Measurements from ENCODE around the gene FBXL7. TPM values are rescaled to one million over a fixed set of nuclear protein-coding genes. Genes with fewer than 3 reads are reported as not detected.

FBXL7 gene
- total and polyA plus RNA-seq, 9 of the 15 experiments (the other 6 are each of a cell fraction or from before 2014, with no cell fraction given), result 0.04 to 0.08 TPM; not detected in 7

GRCh38 chr5:15835514-15835913 is 335.5 kb downstream of the FBXL7 start:
- Histone ChIP-seq H3K27ac (ENCODE audit: extremely low read depth, low read depth, low read length) (no peak overlapping the region), H3K36me3 (ENCODE audit: control insufficient read depth, insufficient read depth, low read length) (no peaks in the 10 kb centered on the region), H3K4me2 (ENCODE audit: insufficient read depth, low read length) (no peak overlapping the region), H3K27me3 (ENCODE audit: control insufficient read depth in 2 of 2, insufficient read depth in 2 of 2, low read length in 2 of 2) (no peaks in the 10 kb centered on the region), H3K9me1 (ENCODE audit: control insufficient read depth, insufficient read depth, low read length) (no peaks in the 10 kb centered on the region), H3K4me1 (replicated peaks in 1 of 2; ENCODE audit: control insufficient read depth in 2 of 2, insufficient read depth in 2 of 2, low read length in 2 of 2) (no peaks in the 10 kb centered on the region), H4K20me1 (replicated peaks; ENCODE audit: control insufficient read depth, insufficient read depth, low read length) (no peaks in the 10 kb centered on the region), H3K9me3 (replicated peaks; ENCODE audit: control insufficient read depth, insufficient read depth, low read depth, low read length) (peaks cover 2% of the 10 kb centered on the region; the same call in 1 of the 2 replicates), H2AFZ (ENCODE audit: low read depth, low read length) (no peak overlapping the region), H3K9ac (ENCODE audit: insufficient read depth in 1 of 2, low read depth in 2 of 2, low read length in 2 of 2) (no peak overlapping the region), H3K79me2 (ENCODE audit: control insufficient read depth, insufficient read depth, low read length) (no peaks in the 10 kb centered on the region), H3K4me3 (no peak overlapping the region)
- no peak for DNase-seq (ENCODE audit: extremely low read depth in 1 of 4, low spot score in 3 of 4)
- no peak for ATAC-seq
- TF ChIP-seq ZNF780A (CRISPR knock-in tag; IDR thresholded peaks at IDR 0.05) (no peak), THRA (IDR thresholded peaks at IDR 0.05) (no peak), KLF16 (IDR thresholded peaks at IDR 0.05) (no peak)
- POLR2A ChIA-PET, result no interaction called here
- WGBS (ENCODE audit: insufficient coverage, low coverage, missing lambda C conversion rate), result 4% methylated on average over 2 of the region's 2 CpGs
- intact Hi-C loops (cut with micrococcal nuclease) (no loop called here), in situ Hi-C loops (cut with MboI) (no loop called here)
- CTCF ChIA-PET (ENCODE audit: low intra/inter-chr PET ratio), result no interaction called here
- BruUV-seq (replicated peaks), result no TSS peak
- FAIRE-seq, result no peak

- H2AFZ ChIP-seq (ENCODE audit: low read depth, low read length), result no peak overlapping the region
- no peaks in the 10 kb centered on the region for H3K9me1 ChIP-seq (ENCODE audit: control insufficient read depth, insufficient read depth, low read length)
- no peak overlapping the region for H3K4me2 ChIP-seq (ENCODE audit: insufficient read depth, low read length)
- no peaks in the 10 kb centered on the region for H3K27me3 ChIP-seq (ENCODE audit: control insufficient read depth in 2 of 2, insufficient read depth in 2 of 2, low read length in 2 of 2)
- no peaks in the 10 kb centered on the region for H4K20me1 ChIP-seq (replicated peaks; ENCODE audit: control insufficient read depth, insufficient read depth, low read length)
- H3K4me1 ChIP-seq (replicated peaks in 1 of 2; ENCODE audit: control insufficient read depth in 2 of 2, insufficient read depth in 2 of 2, low read length in 2 of 2), result no peaks in the 10 kb centered on the region
- BruUV-seq (replicated peaks), result no TSS peak
- H3K79me2 ChIP-seq (ENCODE audit: control insufficient read depth, insufficient read depth, low read length), result no peaks in the 10 kb centered on the region
- WGBS (ENCODE audit: insufficient coverage, low coverage, missing lambda C conversion rate), result 0% methylated on average over 2 of the region's 2 CpGs
- in situ Hi-C loops (cut with MboI), result no loop called here
- DNase-seq (ENCODE audit: extremely low read depth in 1 of 4, low spot score in 3 of 4) (no peak), FAIRE-seq (no peak), ATAC-seq (no peak)
- H3K36me3 ChIP-seq (ENCODE audit: control insufficient read depth, insufficient read depth, low read length), result no peaks in the 10 kb centered on the region
- POLR2A ChIA-PET, result no interaction called here
- CTCF ChIA-PET (ENCODE audit: low intra/inter-chr PET ratio), result no interaction called here
- H3K9ac ChIP-seq (ENCODE audit: insufficient read depth in 1 of 2, low read depth in 2 of 2, low read length in 2 of 2), result no peak overlapping the region
- H3K4me3 ChIP-seq, result no peak overlapping the region
- peaks cover 2% of the 10 kb centered on the region for H3K9me3 ChIP-seq (replicated peaks; ENCODE audit: control insufficient read depth, insufficient read depth, low read depth, low read length)
- H3K27ac ChIP-seq (ENCODE audit: extremely low read depth, low read depth, low read length), result no peak overlapping the region
- intact Hi-C loops (cut with micrococcal nuclease), result no loop called here
- no peak for TF ChIP-seq HMGXB4 (CRISPR knock-in tag; IDR thresholded peaks at IDR 0.05)
- TF ChIP-seq E2F1 (CRISPR knock-in tag; IDR thresholded peaks at IDR 0.05), result no peak
- no peak for TF ChIP-seq TSHZ1 (CRISPR knock-in tag; IDR thresholded peaks at IDR 0.05)
- TF ChIP-seq PTTG1 (tag; IDR thresholded peaks at IDR 0.05; ENCODE audit: low read depth), result no peak
Measured at GRCh38 chr5:15837551-15838289, 337.7 kb downstream of the FBXL7 start.

Measured in K562 (cell line).